HuH-7 (cell line): ENCODE measurements around the gene HBP1.
"Not testable (repeated sequence)": the region's sequence is repeated elsewhere in the genome, so short reads cannot be mapped to it uniquely, and the experiment has no call there.

Source experiments
- DNase-seq: peaks from one replicate; pipeline ENCODE4 v3.0.0; 2011; ENCODE audit warnings: low spot score

HBP1 gene

GRCh38 chr7:107168233-107169119 is at the start of gene HBP1:
Gene HBP1 (plus strand): TSS chr7:107169003. CDS start chr7:107179894, 10,891 bp downstream.
- DNase-seq, result peak; percentile 99

GRCh38 chr7:107119376-107120105 is 49.3 kb upstream of the HBP1 start:
- DNase-seq, result no peak

GRCh38 chr7:107122486-107122911 is 46.3 kb upstream of the HBP1 start:
- no peak for DNase-seq

- no peak for DNase-seq
Measured at GRCh38 chr7:107123392-107123791, 45.4 kb upstream of the HBP1 start.

- no peak for DNase-seq
Measured at GRCh38 chr7:107125475-107125874, 43.3 kb upstream of the HBP1 start.

GRCh38 chr7:107128217-107128616 is 40.6 kb upstream of the HBP1 start:
- DNase-seq, result no peak

GRCh38 chr7:107128748-107129147 is 40.1 kb upstream of the HBP1 start:
- no peak for DNase-seq

- DNase-seq, result peak; percentile 23
Measured at GRCh38 chr7:107130487-107131220, 38.1 kb upstream of the HBP1 start.

GRCh38 chr7:107133396-107133795 is 35.4 kb upstream of the HBP1 start:
- DNase-seq, result no peak

- no peak for DNase-seq
Measured at GRCh38 chr7:107138696-107139420, 29.9 kb upstream of the HBP1 start.

GRCh38 chr7:107143875-107144274 is 24.9 kb upstream of the HBP1 start:
- not testable (repeated sequence) for DNase-seq

GRCh38 chr7:107145067-107145838 is 23.6 kb upstream of the HBP1 start:
- peak; percentile 15 for DNase-seq

GRCh38 chr7:107147464-107148393 is 21.1 kb upstream of the HBP1 start:
- no peak for DNase-seq

- no peak for DNase-seq
Measured at GRCh38 chr7:107148721-107149120, 20.1 kb upstream of the HBP1 start.

- no peak for DNase-seq
Measured at GRCh38 chr7:107149863-107150262, 18.9 kb upstream of the HBP1 start.

GRCh38 chr7:107150375-107151073 is 18.3 kb upstream of the HBP1 start:
- no peak for DNase-seq

- DNase-seq, result no peak
Measured at GRCh38 chr7:107151538-107151937, 17.3 kb upstream of the HBP1 start.

GRCh38 chr7:107152011-107152410 is 16.8 kb upstream of the HBP1 start:
- DNase-seq, result no peak

GRCh38 chr7:107154826-107155225 is 14.0 kb upstream of the HBP1 start:
- DNase-seq, result no peak
